Measurements from ENCODE around the gene TRMT44.

The TRMT44 gene

DNA sequence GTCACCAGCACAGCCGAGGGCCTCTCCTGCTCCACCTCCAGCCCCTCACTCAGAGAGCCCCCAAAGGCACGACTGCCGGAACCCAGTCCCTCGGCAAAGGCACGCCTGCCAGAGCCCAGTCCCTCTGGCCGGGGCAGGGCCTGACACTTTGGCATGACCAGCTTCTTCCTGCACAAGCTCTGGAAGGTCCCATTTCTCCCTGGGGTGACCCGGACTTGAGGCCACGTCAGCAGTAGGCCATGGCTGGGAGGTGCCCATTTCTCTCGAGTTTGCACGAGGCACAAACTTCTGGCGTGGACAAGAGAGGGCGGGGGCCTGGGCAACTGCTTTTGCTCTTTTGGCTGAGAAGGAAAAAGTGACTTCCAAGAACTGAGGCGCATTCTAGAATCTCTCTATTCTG lies 77.4 kb downstream of the TRMT44 start:
- TF ChIP-seq POLR2A (IDR thresholded peaks at IDR 0.05; ENCODE audit: low read length) = no peak
- TF ChIP-seq GATA1 (IDR thresholded peaks at IDR 0.05; ENCODE audit: low read depth, low read length) = no peak
- no peak for DNase-seq

DNA sequence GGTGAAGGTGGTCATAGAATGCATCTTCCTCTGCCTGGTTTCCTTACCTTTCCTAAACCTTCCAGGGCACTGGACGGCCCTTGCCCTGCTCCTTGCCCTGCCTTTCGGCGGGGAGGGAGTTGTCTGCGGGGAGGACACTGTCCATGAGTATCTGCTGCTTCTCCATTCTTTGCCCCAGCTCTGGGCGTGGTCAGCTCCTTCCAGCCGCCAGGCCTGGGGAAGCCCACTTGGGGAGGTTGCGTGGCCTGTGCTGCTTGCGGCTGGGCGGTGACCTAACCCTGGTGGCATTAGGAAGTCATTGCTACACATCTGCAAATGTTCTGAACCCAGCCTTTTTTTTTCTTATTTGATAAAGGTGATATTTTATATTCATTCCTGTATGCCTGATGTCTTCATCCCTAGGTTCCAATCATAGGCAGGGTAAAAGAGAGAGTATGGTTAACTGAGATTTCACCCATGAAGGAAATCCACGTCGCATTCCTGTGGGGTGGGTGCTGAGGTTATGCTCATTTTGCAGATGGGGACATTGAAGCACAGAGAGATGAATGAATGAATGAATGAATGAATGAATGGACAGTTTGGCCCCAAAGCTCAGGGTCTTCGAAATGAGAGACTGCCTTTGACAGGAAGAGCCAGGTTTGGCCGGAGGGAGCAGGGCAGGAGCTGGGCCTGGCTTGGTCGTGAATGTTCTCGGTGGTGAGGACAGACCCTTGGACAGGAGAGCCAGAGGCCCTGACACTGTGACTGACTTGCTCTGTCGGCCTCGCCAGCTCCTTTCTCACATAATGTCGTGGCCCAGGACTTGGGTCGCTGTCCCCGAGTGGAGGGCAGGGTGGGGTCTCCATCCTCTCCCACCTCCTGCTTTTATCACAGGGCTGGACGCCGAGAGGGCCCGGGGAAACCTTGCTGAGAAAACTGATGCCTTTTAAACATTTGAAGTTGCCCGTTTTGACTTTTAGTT lies 81.9 kb downstream of the TRMT44 start:
- TF ChIP-seq GATA1 (IDR thresholded peaks at IDR 0.05; ENCODE audit: low read depth, low read length) (no peak), POLR2A (IDR thresholded peaks at IDR 0.05; ENCODE audit: low read length) (no peak)
- DNase-seq = no peak

DNA sequence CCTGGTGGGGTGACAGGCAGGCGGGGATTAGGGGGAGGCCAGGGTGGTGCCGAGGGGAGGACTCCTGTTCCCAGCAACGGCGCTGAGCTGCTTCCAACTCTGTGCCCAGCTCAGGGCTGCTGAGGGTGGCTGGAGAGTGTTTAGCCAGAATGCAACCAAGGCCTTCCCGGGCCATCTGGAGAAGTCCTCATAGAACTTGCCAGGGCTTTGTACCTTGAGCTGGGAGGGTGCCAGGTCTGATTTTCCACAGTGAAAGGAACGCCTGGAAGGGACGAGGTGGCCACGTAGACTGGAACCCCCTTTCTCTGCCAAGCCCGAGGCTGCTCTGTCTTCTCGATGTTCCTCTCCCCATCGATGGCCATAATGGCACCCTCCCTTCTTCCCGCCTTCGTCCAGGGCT lies 82.6 kb downstream of the TRMT44 start:
- TF ChIP-seq GATA1 (IDR thresholded peaks at IDR 0.05; ENCODE audit: low read depth, low read length) = no peak
- no peak for TF ChIP-seq POLR2A (IDR thresholded peaks at IDR 0.05; ENCODE audit: low read length)
- no peak for DNase-seq

DNA sequence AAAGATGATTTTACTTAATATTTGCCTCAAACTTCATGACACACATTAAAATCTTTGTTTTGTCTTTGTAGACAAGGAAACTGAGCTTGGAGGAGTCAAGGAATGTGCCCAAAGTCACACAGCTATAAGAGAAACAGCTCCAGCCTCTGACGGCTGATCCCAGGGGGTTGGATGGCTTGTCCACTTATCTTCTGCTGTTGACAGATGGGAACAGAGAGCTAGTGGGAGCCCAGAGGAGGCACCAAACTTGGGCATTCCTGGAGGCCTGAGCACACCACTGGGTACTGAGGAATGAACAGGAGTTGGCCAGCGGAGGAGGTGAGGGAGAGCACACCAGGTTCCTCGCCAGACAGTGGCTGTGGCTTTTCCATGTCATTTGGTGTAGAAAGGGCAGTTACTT lies 83.2 kb downstream of the TRMT44 start:
- no peak for DNase-seq
- TF ChIP-seq GATA1 (IDR thresholded peaks at IDR 0.05; ENCODE audit: low read depth, low read length) = no peak
- no peak for TF ChIP-seq POLR2A (IDR thresholded peaks at IDR 0.05; ENCODE audit: low read length)

DNA sequence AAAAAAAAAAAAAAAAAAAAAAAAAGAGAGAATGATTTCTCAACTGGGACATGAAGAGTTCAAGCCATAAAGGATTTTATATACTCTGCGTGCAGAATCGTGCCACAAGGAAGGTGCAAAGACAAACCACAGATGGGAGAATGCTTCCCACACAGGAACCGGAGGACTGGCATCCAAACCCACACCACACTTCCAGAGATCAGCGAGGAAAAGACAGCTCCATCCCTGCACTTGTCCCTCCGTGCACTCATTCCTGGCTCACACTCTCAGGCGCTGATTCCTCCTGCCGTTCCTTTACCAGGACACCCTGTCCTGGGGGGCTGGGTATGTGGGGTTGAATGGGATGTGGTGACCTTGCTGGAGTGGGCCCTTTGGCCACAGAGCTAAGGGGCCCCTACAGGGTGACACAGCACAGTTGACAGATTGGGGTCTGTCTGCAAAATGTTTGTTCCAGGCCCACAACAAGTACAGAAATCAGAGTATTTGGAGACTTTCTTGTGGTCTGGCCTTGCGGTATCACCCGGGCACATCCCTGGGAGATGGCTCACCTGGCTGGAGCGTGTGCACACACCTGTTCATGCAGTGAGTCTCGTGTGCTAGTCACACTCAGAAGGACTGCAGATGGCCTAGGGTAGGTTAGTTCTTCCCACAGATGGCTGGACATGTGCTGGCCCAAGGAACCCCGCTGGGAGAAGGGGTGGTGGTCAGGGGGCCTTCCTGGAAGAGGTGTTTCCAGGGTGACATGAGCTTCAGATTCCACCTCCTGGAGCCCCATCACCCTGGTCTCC lies 84.2 kb downstream of the TRMT44 start:
- no peak for DNase-seq
- TF ChIP-seq GATA1 (IDR thresholded peaks at IDR 0.05; ENCODE audit: low read depth, low read length) = no peak
- TF ChIP-seq POLR2A (IDR thresholded peaks at IDR 0.05; ENCODE audit: low read length) = no peak

DNA sequence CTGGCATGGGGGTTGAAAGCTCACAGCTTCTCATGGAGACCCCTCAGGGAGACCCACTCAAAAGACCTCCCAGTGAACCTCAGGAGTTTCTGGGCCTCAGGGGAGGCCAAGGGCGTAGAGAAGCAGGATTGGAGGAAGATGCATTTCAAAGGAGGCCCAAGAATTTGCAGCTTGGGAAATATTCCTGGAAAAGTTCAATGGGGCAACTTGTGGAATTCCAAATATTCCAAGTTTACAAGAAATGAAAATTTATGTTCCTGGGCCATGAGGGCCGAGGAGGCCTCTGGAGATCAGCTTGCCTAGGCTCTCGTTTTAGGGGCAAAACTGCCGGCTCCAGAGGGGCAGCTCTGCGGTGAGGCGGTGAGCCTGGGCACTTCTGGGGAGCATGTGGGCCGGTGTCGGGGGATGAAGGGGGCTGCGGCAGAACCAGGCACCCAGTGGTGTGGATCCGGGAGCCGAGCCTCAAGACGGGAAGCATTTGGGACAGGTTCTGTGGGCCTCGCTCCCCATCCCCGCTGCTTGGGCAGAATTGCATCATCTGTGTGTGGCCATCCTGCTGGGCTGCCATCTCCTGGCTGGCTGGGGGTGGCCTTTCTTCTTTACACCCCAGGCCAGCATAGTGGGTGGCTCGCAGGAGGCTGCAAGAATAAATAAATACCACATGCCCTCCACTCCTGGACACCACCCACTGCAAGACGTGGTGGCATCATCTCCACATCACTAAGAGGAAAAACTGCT lies 85.0 kb downstream of the TRMT44 start:
- TF ChIP-seq POLR2A (IDR thresholded peaks at IDR 0.05; ENCODE audit: low read length) = no peak
- no peak for TF ChIP-seq GATA1 (IDR thresholded peaks at IDR 0.05; ENCODE audit: low read depth, low read length)
- no peak for DNase-seq
